GM19239 (cell line): ENCODE results near the gene PTGFRN.
"Not testable (repeated sequence)": the region's sequence is repeated elsewhere in the genome, so short reads cannot be mapped to it uniquely, and the experiment has no call there.

Source experiments
- DNase-seq: peaks from one replicate; pipeline ENCODE4 v3.0.0; 2011; ENCODE audit warnings: low spot score; ENCODE audit not compliant: insufficient read length
- FAIRE-seq: peaks from 2 replicates; lab custom pipeline; 2011; peaks lifted over from hg19 to GRCh38; lab: Jason Lieb, UNC

Gene PTGFRN

DNA sequence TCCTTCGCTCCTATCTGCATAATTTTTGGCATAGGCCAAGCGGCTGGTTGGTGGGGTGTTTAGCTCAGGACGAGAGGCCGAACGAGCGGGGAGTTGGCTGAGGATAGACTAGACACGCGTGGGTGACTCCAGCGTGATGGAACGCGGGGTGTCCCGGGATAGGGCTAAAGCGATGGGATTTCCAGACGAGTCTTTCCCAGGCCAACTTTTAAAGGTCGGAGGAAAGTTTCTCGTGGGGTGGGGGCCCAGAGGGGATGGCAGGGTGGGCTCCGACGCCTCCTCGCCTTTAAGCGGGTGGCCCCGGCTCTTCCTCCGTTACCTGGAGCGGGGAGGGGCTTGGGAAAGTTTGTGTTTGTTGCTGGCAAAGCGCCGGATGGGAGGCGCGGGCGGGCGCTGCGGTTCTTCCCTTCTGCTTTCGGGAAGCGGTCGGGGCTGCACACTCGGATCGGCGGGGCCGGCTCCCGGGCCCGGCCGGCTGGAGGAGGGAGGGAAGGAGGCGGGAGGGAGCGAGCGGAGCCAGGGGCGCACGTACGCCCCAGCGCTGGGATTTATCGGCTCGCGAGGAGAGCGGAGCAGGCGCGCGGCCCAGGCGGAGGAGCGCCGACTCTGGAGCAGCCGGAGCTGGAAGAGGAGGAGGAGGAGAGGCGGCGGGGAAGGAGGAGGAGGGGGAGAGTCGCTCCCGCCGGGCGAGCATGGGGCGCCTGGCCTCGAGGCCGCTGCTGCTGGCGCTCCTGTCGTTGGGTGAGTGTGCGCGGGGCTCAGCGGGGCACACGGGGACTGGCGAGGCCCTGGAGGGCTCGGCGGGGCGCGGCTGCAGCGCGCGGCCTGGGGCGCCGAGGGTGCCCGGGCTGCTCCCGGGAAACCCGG, at the start of gene PTGFRN:
TSS of gene PTGFRN (plus strand) at position 405 of the 867 bp plus-strand sequence. CDS start at position 693, 288 bp downstream.
- DNase-seq, result no peak
- FAIRE-seq, result no peak

DNA sequence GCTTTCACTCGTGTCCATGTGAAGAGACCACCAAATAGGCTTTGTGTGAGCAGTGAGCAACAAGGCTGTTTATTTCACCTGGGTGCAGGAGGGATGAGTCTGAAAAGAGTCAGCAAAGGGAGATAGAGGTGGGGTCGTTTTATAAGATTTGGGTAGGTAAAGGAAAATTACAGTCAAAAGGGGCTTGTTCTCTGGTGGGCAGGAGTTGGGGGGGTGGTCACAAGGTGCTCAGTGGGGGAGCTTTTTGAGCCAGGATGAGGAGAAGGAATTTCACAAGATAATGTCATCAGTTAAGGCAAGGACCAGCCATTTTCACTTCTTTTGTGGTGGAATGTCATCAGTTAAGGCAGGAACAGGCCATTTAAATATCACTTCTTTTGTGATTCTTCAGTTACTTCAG, 49.5 kb upstream of the PTGFRN start:
- FAIRE-seq, DNase-seq: not testable (repeated sequence)

DNA sequence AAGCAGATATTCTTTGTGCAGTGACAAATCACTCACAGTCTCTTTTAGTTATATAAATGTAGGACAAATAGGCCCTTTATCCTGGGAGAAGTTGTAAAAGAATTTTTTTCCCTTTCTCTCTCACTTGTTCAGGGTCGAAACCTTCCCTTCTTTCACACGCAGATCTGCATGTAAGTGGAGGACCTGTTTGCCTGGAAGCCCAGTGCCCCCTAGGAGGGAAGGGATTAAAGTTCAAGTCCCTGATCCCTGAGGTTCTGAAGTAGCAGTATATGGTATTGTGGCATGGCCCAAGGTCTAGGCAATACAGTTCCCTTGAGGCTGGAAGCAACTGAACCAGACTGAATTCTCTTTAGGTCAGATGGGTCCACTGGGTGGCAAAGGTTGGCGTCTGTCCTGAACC, 48.6 kb upstream of the PTGFRN start:
- no peak for DNase-seq

DNA sequence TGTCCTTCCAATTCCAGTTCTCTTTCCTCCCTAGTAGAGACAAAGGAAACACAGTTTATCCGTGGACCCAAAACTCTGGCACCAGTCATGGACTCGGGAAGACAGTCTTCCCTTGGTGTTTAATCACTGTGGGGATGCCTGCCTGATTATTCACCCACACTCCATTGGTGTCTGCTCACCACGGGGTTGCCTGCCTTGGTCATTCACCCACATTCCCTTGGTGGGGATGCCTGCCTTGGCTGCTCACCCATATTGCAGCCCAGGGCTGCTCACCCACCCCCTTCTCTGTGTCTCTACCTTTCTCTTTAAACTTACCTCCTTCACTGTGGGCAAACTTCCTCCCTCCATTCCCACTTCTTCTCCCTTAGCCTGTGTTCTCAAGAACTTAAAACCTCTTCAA, 46.7 kb upstream of the PTGFRN start:
- not testable (repeated sequence) for DNase-seq, FAIRE-seq

More for the DNA sequence above, 48.6 kb upstream of the PTGFRN start:
- no peak for FAIRE-seq

DNA sequence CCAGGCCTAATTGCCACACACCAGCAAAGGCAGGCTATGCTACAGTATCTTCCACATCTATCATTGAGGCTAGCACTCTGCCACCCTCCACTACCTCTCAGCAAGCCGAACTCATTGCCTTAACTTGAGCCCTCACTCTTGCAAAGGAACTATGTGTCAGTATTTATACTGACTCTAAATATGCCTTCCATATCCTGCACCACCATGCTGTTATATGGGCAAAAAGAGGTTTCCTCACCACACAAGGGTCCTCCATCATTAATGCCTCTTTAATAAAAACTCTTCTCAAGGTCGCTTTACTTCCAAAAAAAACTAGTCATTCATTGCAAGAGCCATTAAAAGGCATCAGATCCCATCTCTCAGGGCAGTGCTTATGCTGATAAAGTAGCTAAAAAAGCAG, 43.2 kb upstream of the PTGFRN start:
- FAIRE-seq, DNase-seq: not testable (repeated sequence)

DNA sequence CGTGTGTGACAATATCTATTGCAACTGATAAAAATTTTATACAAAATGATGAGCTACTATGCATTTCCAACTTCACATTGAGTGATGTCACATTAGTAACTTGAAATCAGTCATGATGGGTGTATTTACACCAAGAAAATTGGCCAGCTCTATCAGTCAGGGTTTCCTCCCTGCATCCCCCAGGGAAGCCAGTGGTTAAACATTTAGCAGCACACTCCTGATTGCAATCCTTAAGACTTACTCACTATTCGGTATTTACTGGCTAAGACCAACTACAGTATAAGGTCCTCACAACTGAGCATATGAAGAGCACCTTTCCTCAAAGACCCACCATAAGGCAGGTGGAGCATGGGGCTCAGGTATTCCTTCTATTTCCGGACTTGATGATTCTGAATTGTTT, 41.3 kb upstream of the PTGFRN start:
- FAIRE-seq (no peak), DNase-seq (no peak)

DNA sequence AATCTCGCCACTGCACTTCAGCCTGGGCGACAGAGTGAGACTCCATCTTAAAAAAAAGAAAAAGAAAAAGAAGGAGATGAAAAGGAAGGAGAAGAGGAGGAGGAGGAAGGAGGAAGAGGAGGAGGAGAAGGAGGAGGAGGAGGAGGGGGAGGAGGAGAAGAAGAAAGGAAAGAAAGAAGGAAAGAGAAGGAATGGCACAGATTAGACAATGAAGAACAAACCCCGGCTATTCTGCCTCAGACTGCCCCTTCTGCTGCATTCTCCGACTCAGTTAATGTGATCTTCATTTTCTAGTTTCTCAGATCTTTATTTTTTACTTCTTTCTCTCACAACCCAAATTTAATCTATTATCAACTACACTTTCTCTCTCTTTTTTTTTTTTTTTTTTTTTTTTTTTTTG, 40.1 kb upstream of the PTGFRN start:
- no peak for FAIRE-seq
- DNase-seq, result no peak

DNA sequence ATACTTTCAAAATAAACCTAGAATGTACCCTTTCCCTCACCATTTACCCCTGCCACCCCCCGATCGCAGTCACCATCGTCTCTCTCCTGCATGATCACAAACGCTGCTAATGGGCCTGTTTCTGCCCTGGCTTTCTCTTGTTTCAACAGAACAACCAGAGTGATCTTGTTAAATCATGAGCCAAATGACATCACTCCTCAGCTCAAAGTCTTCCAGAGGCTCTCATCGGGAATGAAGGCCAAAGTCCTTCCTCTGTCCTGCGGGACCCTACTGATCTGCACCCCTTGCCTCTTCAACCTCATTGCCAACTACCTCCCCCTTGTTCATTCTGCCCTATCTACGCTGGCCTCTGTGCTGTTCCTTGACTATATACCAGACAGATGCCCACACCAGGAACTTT, 39.4 kb upstream of the PTGFRN start:
- FAIRE-seq, result no peak

DNA sequence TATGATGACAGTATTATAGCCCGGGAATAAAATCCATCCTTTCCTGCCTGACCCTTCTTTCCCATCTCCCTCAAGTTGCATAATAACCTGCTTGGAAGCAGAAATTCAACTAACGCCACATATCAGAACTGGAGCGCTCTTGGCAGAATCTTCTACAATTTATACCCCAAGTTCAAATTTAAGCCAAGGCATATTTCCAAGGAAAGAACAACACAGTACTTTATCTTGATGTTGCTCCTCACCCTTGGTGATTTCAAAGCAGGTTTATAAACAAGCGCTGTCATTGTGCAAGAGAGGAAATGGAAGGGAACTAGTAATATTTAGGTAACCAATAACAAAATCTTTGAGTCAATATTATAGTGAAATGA, 38.0 kb upstream of the PTGFRN start:
- no peak for DNase-seq
- no peak for FAIRE-seq

More for the DNA sequence above, 39.4 kb upstream of the PTGFRN start:
- DNase-seq, result no peak

DNA sequence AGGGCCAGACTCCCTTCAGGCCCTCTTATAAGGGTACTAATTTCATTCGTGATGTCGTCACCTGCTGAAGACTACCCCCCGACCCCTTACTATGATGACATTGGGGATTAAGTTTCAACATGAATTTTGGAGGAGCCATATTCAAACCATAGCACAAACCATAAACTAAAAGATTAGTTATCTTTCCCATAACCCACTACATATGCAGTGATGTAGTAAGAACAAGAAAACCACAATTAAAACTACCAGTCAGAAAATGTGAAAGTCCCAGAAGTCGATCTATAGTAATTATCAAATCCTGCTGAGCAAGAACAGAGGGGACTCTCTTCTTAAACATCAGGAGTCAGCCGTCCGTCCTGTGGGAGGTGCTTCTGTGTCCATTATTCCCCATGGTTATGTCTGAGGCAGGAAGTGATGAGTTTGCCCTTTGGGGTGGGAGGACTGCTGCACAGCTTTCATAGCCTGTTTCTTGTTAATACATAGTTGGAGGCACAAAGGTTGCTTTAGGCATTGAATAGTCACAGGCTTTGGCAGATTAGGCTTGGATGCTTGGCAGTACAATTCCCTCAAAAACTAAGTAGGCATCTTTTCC, 35.9 kb upstream of the PTGFRN start:
- no peak for FAIRE-seq

DNA sequence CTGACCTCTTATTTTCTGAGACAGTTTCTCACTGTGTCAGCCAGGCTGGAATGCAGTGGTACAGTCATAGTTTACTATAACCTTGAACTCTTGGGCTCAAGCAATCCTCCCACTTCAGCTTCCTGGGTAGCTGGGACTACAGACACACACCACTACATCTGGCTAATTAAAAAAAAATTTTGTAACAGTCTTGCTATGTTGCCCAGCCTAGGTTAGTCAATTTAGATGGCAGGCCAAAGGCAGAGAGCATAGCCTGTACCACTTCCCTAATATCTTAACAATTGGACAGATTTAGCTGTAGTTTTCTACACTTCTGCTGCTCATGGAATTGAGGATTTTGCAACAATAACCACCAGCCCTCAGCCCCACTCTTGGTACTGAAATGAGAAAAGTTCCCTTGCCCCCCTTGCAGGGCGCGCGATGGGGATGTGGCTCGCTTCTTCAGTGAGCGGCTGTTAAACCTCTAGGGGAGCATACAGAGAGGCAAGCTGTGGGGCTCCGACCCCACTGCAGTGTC, 34.9 kb upstream of the PTGFRN start:
- FAIRE-seq (no peak), DNase-seq (no peak)

More for the DNA sequence above, 35.9 kb upstream of the PTGFRN start:
- DNase-seq, result no peak

DNA sequence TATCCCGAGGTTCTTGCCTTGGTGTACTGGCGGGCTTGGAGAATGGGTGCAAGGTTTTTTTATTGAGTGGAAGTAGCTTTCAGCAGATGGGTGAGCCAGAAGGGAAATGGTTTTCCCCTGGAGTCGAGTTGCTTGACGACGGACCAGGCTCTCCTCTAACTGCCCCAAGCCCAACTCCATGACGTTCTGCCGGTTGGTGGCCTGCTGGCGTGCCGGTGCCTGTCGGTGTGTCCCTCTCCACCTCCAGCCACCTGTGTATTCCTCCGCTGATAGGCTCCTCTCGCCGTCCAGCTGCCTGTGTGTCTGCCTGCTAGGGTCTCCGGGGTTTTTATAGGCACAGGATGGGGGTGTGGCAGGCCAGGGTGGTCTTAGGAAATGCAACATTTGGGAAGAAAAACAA, 34.3 kb upstream of the PTGFRN start:
- FAIRE-seq (no peak), DNase-seq (no peak)

DNA sequence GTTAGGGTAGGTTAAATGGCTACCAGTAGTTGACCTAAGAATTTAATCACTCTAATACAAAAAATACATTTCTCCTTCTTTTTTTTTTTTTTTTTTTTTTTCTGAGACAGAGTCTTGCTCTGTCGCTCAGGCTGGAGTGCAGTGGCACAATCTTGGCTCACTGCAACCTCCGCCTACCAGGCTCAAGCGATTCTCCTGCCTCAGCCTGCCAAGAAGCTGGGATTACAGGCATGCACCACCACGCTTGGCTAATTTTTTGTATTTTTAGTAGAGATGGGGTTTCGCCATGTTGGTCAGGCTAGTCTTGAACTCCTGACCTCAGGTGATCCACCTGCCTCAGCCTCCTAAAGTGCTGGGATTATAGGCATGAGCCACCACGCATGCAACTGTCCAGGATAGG, 33.8 kb upstream of the PTGFRN start:
- DNase-seq, FAIRE-seq: not testable (repeated sequence)

DNA sequence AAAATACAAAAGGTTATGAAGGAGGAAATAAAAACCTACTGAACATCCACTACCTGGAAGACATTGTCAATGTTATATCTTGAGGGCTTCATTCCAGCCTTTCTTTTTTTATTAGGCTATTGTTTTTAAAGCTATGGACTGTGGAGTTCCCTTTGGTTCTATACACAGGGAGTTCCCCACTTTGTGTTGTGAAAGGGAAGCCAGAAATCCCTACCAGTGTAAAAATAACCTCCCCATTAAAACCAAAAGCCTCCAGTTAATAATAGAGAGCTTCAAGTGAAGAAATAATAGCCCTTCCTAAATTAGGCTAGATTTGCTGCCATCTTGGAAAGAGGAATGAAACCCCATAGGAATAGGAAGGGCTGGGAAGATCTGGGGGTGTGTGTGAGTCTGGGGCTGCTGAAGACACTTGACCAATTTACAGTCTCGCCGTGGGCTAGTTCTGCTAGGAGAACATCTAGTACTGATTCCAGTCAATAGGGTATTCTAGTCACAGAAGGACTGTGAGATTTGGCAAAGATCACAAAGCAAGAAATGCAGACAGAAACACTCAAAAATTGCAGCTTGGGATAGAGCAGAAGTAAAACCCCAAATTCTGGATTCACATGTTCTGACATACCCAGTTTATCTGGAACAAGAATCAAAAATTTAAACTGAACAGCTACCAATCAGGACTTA, 32.4 kb upstream of the PTGFRN start:
- FAIRE-seq, result no peak
- no peak for DNase-seq

DNA sequence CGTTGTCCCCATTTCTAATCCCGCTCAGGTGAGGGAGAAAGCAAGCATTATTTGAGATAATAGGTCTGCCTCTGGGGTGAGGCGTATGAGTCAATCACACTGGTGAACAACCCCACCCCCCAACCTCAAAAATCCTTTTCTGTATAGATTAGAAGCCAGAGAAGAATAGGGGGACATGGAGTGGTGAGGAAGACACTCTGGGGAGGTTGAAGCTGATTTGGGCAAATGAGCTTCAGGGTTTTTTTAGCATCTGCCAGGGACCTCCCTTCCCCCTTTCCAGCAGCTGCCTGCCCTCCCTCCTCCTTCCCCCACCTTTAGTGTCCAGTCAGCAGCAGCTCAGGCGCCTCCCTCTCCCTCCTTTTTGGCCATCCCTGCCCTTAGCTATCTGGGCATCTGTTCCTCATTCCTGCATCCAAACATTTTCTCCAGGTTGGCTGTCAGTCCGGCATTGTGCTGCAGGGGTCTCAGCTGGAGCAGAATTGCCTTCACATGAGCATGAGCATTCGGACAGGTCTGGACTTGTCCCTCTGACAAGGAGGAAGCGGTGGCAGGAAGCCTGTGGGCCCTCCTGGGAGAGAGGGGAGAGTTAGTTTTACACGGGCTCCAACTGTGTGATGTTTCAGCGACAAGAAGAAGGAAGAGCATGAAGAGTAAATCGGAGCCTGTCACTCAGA, 30.8 kb upstream of the PTGFRN start:
- DNase-seq, result no peak
- peak; percentile 56 for FAIRE-seq

DNA sequence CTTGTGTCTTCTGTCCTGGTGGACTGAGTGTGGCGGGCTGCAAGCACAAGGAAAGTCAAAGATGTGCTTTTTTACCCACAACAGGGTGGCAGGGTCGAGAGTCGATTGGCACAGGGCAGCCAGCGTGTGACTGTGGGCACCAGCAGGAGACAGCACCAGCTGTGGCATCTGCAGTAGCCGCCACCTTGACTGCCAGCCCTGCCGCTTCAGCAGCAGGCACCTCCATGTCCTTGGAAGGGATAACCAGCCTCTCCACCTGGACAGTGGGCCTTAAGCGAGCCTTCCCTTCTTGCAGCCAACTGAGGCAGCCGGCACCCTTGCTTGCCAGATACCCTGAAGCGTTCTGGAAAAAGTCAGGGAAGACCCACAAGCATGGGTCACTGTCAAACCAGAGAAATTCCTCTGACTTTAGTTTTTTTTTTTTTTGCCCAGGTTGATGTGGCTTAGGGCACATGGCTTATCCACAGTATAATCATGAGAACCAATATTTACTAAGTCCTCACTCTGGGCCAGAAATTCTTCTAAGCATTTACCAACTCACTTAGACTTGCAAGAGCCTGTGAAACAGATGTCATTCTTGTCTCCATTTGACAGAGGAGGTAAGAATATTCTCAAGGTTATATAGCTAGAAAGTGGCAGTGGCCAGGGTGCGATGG, 30.1 kb upstream of the PTGFRN start:
- FAIRE-seq, result no peak
- DNase-seq, result no peak

DNA sequence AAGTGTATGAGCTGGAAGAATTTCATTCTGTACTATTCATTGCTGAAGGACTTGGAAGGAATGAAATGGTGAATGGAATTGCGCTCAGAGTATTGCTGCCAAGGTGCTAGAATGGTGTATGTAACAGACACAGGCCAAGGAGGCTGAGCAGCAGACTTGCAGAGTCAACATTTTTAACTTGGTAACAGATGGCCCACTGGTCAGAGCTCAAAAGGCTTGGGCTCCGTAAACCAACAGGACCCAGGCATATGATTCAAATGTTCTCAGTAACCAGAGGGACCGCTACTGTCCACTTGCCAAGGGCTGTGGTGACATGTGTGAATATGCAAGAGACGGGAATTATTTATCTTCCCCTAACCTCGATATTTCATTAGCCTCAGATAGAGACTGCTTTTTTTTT, 28.8 kb upstream of the PTGFRN start:
- no peak for FAIRE-seq
- DNase-seq, result no peak

DNA sequence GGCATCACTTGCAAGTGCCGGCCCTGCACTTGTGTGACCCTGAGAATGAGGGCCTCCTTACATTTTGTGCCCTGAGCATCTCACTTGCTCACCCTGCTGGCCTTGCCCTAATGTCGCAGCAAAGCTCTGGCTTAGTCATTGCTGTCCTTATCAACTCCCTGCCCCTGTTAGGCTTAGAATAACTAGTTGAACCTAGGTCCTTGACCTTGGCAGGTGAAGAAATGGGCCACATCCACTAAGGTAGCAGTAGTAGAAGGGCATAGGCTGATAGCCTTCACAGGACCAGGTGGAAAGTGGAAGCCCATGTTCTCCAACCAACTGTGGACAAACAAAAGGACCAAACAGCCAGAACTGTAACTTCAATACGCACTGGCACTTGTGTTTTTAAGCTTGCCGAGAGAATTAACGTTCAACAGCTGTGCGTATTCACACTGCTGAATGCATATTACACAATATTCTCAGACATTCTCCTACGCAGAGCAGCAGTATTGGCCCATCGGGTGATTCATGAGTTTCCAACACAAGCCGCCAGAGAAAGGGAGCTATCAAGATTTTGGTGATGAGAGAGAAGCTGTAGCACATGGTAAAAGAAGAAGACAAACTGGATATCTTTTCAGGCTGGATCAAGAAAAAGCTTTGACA, 27.7 kb upstream of the PTGFRN start:
- FAIRE-seq (no peak), DNase-seq (no peak)

DNA sequence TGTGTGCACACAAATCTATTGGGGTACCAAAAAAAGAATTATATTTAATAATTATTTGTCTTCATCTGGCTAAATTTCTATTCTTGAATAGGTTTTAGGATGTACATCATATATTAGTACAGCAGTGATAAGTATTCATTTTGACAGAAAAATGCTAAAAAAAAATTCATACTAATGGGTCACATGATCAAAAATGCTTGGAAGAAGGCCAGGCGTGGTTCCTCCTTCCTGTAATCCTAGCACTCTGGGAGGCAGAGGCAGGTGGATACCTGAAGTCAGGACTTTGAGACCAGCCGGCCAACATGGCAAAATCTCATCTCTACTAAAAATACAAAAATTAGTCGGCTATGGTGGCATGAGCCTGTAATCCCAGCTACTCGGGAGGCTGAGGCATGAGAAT, 26.9 kb upstream of the PTGFRN start:
- no peak for FAIRE-seq

More for the DNA sequence above, 26.9 kb upstream of the PTGFRN start:
- DNase-seq, result no peak
